D341Med (cell line): ENCODE results near the gene PRRX2.

Experiments used
- DNase-seq: peaks from one replicate; pipeline ENCODE4 v3.0.0; 2012; ENCODE audit warnings: low spot score

PRRX2 gene

GRCh38 chr9:129637102-129637501 is 28.3 kb upstream of the PRRX2 start:
- DNase-seq: no peak

GRCh38 chr9:129637673-129638439 is 27.6 kb upstream of the PRRX2 start:
- DNase-seq: no peak

- DNase-seq: no peak
Measured at GRCh38 chr9:129639034-129639630, 26.3 kb upstream of the PRRX2 start.

GRCh38 chr9:129639756-129640085 is 25.7 kb upstream of the PRRX2 start:
- DNase-seq: no peak

GRCh38 chr9:129640086-129640870 is 25.2 kb upstream of the PRRX2 start:
- DNase-seq: peak; percentile 78

- DNase-seq: peak; percentile 56
Measured at GRCh38 chr9:129640871-129641749, 24.3 kb upstream of the PRRX2 start.

GRCh38 chr9:129641750-129642585 is 23.5 kb upstream of the PRRX2 start, which contains the start of gene ASB6:
Gene ASB6, minus strand, starts transcription at chr9:129642151. Its CDS starts 152 bp downstream, at chr9:129641999.
- peak; percentile 97 for DNase-seq

- no peak for DNase-seq
Measured at GRCh38 chr9:129643706-129644105, 21.7 kb upstream of the PRRX2 start.

GRCh38 chr9:129644365-129644764 is 21.1 kb upstream of the PRRX2 start:
- DNase-seq: no peak

GRCh38 chr9:129644902-129645301 is 20.5 kb upstream of the PRRX2 start:
- no peak for DNase-seq

- no peak for DNase-seq
Measured at GRCh38 chr9:129646252-129646651, 19.2 kb upstream of the PRRX2 start.

GRCh38 chr9:129646654-129647053 is 18.8 kb upstream of the PRRX2 start:
- no peak for DNase-seq

- no peak for DNase-seq
Measured at GRCh38 chr9:129647635-129648034, 17.8 kb upstream of the PRRX2 start.

- no peak for DNase-seq
Measured at GRCh38 chr9:129648092-129648763, 17.2 kb upstream of the PRRX2 start.

GRCh38 chr9:129648764-129649115 is 16.7 kb upstream of the PRRX2 start:
- no peak for DNase-seq

GRCh38 chr9:129649726-129650679 is 15.4 kb upstream of the PRRX2 start:
- no peak for DNase-seq

- no peak for DNase-seq
Measured at GRCh38 chr9:129650680-129651235, 14.7 kb upstream of the PRRX2 start.

- DNase-seq: no peak
Measured at GRCh38 chr9:129653823-129654553, 11.5 kb upstream of the PRRX2 start.
